ENCODE data around the gene PIAS4.

GRCh38 chr19:4069331-4069959 lies 61.9 kb downstream of the PIAS4 start:
- TF ChIP-seq CTCF (IDR thresholded peaks at IDR 0.05; ENCODE audit: borderline replicate concordance, extremely low read depth, low read length, poor library complexity, severe bottlenecking) (no peak), EZH2 (IDR thresholded peaks at IDR 0.05; ENCODE audit: borderline replicate concordance, low read depth, low read length, severe bottlenecking) (no peak)
